GM18519 (cell line): ENCODE results near the gene NR1H2.
A peak's percentile ranks its signal among the peaks of the same experiment; 100 is the strongest.
"Not testable (repeated sequence)": the region's sequence is repeated elsewhere in the genome, so short reads cannot be mapped to it uniquely, and the experiment has no call there.

Source experiments
- ATAC-seq: cut with Tn5 transposase; IDR thresholded peaks from one replicate; pipeline ENCODE4 v1.9.1; 2021; ENCODE audit warnings: mild to moderate bottlenecking, moderate library complexity; ENCODE audit not compliant: unreplicated experiment, low FRiP score

Gene NR1H2

DNA sequence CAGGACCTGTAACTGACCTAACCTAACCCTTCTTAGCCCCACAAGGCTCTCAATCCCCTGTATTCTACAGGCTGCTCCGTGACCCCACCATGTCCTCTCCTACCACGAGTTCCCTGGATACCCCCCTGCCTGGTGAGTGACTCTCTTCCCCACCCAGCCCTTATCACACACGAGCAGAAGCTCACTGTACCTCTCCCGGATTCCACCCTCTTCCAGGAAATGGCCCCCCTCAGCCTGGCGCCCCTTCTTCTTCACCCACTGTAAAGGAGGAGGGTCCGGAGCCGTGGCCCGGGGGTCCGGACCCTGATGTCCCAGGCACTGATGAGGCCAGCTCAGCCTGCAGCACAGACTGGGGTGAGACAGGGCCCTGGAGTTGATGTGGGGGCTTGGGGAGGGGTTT is 1.3 kb downstream of the NR1H2 start:
- no peak for ATAC-seq

DNA sequence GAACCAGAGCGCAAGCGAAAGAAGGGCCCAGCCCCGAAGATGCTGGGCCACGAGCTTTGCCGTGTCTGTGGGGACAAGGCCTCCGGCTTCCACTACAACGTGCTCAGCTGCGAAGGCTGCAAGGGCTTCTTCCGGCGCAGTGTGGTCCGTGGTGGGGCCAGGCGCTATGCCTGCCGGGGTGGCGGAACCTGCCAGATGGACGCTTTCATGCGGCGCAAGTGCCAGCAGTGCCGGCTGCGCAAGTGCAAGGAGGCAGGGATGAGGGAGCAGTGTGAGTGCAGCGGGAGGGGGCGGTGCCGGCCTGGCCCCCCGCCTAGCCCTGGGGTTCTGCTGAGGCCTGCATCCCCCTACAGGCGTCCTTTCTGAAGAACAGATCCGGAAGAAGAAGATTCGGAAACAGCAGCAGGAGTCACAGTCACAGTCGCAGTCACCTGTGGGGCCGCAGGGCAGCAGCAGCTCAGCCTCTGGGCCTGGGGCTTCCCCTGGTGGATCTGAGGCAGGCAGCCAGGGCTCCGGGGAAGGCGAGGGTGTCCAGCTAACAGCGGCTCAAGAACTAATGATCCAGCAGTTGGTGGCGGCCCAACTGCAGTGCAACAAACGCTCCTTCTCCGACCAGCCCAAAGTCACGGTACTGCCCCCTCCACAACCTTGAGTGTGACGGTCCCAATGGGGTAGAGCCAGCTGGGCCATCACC is 2.1 kb downstream of the NR1H2 start:
- ATAC-seq, result no peak

DNA sequence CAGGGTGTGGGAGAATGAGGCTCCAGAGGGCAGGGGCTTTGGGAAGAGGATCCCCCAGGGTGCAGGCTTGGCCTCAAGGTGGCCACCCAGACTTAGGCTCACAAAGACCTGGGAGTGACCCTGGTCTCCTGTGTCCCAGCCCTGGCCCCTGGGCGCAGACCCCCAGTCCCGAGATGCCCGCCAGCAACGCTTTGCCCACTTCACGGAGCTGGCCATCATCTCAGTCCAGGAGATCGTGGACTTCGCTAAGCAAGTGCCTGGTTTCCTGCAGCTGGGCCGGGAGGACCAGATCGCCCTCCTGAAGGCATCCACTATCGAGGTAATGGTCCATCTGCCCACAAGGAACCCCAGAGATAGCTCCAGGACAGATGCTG is 2.6 kb downstream of the NR1H2 start:
- no peak for ATAC-seq

DNA sequence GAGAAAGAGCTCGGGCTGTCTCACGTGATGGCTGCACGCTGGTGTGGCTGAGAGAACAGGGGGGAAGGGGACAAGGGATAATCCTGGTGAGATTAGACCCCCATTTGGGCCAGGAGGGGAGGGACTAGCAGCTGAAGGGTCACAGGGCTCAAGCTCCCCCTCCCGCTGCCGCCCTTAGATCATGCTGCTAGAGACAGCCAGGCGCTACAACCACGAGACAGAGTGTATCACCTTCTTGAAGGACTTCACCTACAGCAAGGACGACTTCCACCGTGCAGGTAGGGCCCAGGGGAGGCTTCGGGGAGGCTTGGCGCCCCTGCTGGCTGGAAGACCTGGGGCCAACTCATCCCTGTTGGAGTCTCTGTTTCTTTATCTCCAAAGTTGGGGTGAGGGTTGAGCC is 3.3 kb downstream of the NR1H2 start:
- ATAC-seq, result no peak

DNA sequence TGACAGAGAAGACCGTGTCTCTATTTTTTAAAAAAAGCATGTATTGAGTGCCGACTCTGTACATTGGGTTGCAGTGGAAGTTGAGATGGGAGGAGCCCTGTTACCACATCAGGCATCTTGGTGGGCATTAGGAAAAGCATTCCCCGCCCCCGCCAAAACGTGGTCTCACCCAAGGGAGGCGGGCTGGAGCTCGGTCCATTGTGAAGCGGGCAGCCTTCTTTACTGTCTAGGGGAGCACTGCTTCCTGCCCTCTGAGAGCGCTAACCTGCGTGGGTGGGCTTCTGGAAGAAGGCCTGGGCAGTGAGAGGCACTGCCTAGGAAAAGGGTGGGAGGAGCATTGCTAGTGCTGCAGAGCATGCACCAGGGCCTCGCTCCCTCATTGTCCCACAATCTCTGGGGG is 3.9 kb downstream of the NR1H2 start:
- ATAC-seq, result no peak

DNA sequence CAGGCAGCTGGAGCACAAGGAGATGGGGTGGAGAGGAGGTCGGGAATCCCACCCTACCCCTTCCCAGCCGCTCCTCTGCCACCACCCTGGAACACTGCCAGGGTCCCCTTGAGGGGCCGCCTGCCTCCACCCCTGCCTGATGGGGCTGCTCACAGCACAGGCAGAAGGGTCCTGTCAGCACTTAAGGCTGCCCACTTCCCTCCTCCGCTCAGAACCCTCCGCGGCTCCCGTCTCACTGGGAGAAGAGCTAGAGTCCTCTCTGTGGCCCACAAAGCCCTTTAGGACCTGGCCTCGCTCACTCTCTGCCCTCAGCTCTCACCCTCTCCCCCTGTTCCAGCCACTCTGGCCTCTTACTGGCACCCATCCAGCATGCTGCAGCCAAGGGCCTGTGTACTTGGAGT is 4.5 kb downstream of the NR1H2 start:
- ATAC-seq, result no peak

DNA sequence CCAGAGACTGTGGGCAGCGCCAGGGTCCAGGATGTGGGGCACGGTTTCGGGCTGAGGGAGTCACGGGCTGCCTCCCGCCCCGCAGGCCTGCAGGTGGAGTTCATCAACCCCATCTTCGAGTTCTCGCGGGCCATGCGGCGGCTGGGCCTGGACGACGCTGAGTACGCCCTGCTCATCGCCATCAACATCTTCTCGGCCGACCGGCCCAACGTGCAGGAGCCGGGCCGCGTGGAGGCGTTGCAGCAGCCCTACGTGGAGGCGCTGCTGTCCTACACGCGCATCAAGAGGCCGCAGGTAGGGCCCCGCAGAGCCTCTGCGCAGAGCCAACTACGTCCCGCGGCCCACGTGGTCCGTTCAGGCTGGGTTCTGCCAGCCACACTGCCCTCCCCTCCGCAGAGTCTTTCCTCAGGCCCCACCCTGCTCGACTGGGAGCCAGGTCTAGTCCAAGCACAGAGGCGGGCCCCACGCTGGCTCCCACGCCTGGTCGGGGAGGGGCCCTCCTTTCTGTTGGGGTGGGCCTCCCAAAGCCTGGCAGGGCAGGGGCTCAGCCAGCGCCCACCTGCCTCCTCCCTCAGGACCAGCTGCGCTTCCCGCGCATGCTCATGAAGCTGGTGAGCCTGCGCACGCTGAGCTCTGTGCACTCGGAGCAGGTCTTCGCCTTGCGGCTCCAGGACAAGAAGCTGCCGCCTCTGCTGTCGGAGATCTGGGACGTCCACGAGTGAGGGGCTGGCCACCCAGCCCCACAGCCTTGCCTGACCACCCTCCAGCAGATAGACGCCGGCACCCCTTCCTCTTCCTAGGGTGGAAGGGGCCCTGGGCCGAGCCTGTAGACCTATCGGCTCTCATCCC is 5.8 kb downstream of the NR1H2 start:
- no peak for ATAC-seq

DNA sequence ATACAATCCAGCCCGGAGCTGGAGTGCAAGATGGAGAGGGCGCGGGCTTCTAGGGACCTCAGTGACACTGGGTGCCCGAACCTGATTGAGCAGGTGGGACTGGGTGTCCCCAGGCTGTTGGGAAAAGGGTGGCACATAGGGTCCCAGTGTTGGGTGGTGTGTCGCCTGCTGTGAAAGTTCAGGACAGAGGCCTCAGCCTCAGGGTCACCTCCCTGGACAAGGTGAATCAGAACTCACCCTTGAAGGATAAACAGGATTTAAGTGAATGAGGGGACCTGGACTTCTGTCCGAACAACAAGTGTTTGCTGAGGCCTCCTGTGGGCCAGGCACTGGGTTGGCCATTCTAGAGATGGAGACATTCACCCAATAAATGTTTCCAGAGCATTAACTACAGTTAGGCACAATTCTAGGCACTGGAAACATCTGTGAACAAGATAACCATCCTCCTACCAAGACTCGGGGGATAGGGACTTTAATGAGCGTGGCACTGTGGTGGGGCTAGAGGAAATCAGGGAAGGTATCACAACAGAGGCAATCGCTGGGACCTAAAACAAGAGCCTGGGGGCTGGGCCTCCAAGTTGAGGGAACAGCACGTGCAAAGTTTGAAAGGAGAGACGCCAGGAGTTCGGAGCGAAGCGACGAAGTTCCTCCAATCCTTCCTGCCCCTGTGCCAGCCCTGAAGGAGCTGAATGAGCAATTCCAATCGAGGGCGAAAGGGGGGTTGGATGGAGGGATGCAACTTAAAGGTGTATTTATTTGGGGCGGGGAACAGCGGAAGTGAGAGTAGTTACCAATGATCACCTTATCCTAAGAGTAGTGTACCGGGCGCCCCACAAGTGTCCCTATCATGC is 7.0 kb downstream of the NR1H2 start:
- no peak for ATAC-seq

DNA sequence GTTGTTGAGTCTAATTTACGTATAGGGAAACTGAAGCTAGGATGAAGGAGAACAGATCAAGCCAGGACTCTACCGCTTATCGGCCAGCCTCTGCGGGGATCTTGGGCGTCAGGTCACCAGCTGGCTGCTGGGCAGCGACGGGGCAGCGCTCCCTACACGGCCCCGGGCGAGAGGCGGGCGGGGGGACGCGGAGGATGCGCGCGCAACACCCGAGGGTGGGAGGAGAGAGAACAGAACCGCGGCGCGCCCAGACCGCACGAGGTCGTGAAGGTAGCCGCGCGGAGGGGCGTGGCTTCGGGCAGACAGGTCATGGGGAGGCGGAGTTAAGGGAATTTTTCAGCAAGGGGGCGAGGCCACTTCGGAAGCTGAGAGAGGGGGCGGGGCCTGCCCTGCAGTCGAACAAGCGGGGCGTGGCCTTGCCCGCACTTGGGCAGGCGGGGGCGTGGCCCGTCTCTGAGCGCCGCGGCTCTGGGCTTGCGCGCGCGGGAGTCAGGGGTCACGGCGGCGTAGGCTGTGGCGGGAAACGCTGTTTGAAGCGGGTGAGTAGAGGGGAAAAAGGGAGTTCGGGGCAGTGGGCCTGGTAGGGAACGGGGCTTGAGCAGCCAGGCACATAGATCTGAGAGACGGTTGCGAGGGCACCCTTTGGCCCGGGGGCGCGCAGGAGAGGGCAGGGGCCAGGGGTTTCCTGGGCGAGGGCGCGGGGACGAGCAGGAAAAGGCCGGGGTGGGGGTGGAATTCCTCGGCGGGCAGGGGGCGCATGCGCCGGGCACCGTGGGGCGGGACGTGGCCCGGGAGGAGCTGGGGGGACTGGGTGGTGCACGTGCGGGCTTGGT is 7.8 kb downstream of the NR1H2 start, which contains the start of gene POLD1:
TSS of gene POLD1 (plus strand) at position 496 of the 833 bp plus-strand sequence. CDS start 14,505 bp downstream, outside the sequence.
- ATAC-seq, result peak; percentile 59

DNA sequence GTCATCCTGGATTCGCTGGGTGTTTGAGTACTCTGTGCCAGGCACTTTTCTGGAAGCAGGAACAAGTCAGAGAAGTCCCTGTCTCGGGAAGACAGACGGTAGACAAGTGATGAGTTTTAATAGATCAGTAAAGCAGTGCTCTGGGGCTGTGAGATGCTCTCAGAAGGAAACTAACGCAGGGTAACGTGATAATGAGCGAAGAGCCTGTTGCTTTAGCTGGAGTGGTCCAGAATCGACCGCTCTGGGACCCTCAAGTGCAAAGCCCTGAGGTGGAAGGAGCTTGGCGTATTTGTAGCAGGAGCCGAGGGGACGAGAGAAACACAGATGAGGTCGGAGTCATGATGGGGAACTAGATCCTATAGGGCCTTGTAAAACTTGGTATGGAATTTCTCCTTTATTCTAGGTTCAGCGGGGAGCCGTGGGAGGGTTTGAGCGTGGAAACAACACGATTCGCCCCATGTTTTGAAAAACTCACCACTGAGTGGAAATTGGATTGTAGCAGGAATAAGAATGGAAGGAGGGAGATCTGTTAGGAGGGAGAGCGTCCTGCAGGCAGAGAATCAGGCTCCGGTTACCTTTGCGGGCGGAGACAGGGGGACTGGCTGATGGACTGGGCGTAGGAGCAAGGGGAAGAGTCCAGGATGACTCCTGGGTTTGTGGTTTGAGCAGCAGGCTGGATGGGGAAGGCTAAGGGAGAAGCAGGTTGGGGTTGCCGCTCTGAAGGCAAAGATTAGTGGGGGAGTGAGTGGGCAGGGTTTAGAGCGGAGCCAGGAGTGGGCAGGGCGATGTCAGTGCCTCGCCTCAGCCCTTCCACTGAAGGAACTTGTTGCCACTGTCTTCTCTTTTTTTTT is 8.7 kb downstream of the NR1H2 start:
- ATAC-seq, result no peak

DNA sequence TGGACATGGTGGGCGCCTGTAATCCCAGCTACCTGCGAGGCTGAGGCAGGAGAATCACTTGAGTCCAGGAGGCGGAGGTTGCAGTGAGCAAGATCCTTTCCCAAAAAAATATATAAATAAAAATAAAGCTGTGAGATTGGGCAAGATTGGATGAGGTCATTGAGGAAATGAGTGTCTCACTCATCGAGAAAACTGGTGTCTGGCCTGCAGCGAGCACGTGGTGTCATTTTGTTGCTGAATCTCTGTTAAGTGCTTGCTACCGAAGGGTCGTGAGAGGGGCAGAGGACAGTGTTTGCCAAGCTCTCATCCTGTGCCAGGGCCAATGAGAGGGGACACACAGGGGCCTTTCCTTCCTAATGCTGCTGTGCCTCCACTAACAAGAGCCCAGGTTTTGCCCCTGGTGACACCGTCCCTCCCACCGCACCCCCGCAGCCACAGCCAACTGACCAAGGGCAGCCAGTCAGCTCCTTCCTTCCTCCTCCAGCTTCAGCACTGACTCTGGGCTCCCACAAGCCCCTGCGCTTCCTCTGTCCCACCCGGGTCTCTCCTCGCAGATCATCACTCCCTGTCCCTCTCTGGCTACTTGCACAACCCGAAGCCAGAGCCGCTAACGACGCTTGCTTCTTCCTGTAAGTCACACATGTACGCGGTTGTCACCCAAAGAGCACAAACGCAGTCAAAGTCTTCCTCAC is 11.1 kb downstream of the NR1H2 start:
- no peak for ATAC-seq

DNA sequence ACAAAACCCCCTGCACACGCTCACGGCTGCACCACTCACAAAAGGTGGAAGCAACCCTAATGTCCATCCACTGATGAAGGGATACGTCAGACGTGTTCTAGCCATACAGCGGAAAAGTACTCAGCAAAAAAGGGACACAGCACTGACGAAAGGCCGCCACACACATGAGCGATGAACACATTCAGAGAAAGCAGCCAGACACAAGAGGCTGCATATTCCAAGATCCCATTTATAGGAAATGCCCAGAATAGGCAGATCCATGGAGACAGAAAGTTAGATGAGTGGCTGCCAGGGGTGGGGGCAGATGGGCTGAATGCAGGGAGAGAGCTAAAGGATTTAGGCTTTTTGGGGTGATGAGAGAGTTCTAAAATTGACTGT is 11.6 kb downstream of the NR1H2 start:
- no peak for ATAC-seq

DNA sequence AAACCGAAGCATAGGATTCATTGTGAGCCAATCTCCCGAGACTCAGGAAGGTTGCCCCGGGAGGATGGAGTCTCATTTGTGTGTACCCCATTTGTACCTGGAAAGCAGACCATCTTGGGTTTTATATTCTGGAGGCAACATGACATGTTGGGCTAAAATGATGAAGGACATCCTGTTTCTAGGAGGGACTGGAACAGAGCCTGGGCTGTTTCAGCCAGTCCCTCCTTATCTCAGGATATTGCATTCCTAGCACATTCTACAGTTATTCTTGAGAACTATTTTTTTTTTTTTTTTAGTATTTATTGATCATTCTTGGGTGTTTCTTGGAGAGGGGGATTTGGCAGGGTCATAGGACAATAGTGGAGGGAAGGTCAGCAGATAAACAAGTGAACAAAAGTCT is 14.0 kb downstream of the NR1H2 start:
- ATAC-seq, result not testable (repeated sequence)

DNA sequence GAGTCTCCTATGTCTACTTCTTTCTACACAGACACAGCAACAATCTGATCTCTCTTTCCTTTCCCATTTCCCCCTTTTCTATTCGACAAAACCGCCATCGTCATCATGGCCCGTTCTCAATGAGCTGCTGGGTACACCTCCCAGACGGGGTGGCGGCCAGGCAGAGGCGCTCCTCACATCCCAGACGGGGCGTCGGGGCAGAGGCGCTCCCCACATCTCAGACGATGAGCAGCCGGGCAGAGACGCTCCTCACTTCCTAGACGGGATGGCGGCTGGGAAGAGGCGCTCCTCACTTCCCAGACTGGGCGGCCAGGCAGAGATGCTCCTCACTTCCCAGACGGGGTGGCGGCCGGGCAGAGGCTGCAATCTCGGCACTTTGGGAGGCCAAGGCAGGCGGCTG is 14.7 kb downstream of the NR1H2 start:
- not testable (repeated sequence) for ATAC-seq

DNA sequence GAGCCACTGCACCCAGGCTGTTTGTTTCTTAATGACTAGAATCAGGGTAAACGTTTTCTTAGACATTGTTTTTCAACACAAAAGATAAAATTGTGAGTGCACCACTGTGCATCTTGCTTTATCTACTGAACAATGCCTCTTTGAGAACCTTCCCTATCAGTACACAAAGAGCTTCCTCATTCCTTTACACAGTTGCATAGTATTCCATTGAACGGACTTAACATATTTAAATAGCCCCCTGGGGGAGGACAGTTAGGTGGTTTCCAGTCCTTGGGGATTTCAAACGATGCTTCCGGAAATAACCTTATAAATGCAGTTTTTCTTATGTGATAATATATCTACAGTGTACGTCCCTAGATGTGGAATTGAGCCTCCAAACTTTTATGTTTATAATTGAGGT is 16.5 kb downstream of the NR1H2 start:
- ATAC-seq, result no peak

DNA sequence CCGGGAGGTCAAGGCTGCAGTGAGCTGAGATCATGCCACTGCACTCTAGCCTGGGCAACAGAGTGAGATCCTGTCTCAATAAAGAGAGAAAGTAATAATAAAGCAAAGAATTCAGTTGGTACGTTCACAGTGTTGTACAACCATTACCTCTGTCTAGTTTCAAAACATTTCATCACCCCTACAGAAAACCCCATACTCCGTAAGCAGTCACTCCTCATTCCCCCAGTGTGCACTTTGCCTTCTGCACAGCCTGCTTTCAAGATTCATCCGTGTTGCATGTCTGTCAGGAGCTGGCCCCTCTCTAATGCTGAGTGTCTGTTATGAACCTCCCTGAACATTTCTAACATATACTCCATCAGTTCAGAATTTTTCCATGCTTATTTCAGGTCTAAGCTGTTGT is 17.3 kb downstream of the NR1H2 start:
- no peak for ATAC-seq

DNA sequence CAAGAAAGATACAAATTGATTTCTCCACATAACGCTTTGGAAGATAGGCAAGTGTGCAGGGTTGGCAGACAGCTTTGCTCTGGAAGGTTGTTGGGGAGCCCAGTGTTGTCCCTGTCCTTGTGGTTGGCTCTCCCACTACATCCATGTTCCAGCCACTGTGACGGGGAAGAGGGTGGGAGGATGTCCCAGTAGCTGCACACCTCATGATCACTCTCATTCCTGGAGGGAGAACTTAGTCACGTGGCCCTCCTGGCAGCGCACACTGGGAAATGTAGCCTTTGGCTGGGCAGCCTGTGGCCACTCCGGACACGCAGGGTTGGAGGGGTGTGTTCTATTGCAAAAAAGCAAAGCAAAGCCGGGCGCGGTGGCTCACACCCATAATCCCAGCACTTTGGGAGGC is 17.8 kb downstream of the NR1H2 start:
- no peak for ATAC-seq

DNA sequence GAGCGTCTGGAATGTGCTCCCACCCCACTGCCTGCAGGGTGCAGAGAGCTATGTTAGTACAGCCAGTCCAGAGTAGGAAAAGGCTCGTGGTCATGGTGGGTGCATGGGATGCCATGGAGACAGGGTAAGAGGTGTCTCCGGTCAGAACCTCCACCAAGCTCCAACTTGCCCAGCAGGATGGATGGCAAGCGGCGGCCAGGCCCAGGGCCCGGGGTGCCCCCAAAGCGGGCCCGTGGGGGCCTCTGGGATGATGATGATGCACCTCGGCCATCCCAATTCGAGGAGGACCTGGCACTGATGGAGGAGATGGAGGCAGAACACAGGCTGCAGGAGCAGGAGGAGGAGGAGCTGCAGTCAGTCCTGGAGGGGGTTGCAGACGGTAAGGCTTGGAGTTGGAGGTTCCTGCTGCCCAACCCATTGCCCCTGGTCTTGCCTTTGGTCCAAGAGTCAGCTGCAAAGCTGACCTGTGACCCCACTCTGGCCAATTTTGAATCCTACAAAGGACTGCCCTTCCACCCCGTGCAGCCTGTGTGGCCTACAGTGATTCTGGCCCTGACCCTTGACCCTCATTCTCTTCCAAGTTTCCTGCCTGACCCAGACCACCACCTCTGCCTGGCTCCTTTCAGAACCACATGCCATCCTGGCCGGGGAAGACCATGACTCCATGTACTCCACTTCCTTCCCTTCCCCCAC is 22.6 kb downstream of the NR1H2 start:
- ATAC-seq, result no peak
